Measurements from ENCODE around the gene GABBR2. TPM values are rescaled to one million over a fixed set of nuclear protein-coding genes. Genes with fewer than 3 reads are reported as not detected.

GABBR2 gene
- total and polyA plus RNA-seq, 4 experiments from 2014 or later, result not detected

DNA sequence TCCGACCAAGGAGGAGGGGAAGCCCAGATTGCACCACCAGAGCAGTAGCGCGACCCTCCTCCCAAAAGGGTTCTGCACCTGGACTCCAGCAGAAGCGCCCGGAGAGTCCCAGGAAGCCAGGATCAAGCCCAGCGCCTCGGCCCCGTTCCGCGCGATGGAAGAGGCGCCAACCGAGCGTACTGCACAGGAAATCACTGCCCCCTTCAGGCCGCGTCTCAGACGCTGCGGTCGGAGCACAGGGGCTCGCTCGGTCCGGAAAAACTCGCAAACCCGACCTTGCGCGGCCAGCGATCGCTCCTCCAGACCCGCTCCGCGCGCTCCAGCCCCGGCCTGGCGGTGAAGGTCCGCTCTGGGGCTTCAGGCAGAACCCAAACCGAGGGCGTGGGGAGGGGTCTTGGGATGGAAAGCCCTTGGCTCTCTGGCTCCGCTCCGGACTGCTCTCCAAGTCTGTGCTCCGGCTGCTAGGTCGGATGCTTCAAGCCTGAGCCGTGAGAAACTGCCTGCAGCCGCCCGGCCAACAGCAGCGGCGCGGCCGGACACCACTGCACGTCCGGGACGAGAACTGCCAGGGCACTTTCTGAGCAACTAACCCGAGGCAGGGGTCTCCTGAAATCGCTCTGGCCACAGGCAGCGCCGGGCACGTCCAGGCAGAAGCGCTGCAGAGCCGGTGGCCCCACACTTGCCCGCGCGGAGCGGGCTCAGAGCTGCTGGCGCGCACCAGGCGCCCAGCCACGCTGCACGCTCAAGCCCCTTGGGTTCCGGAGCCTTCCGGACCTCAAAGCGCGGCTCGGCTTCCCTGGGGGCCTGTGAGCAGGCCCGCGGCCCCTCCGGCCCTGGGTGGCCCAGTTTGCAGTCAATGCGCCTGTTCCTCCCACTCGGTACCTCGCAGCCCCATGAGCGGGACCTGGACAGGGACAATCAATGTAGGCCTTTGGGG, 1.3 kb downstream of the GABBR2 start:
- no peak overlapping the region for H3K4me3 ChIP-seq (ENCODE audit: low read length in 2 of 2)
- no peaks in the 10 kb centered on the region for H3K9me3 ChIP-seq (ENCODE audit: control insufficient read depth in 1 of 2, low read length in 2 of 2)
- peaks cover 1 to 11% (median 4%) of the 10 kb centered on the region in 4 donors for H3K4me1 Mint-ChIP-seq
- H3K27me3 Mint-ChIP-seq, result peaks cover 47 to 54% of the 10 kb centered on the region in 2 donors
- H3K36me3 Mint-ChIP-seq, result no peaks in the 10 kb centered on the region
- H3K4me1 ChIP-seq (ENCODE audit: insufficient read depth, low read length), result no peaks in the 10 kb centered on the region
- no peaks in the 10 kb centered on the region for H3K36me3 ChIP-seq (ENCODE audit: insufficient read depth, low read length)
- no peak for DNase-seq
- ChIA-PET POLR2A (ENCODE audit: partially characterized antibody) (no interaction called here), CTCF (ENCODE audit: partially characterized antibody) (no interaction called here)
- H3K27ac ChIP-seq (ENCODE audit: low read depth, low read length), result no peak overlapping the region
- peak overlapping the region in 1 of 8 donors; percentile 43 for H3K4me3 Mint-ChIP-seq
- no peak overlapping the region for H3K27ac Mint-ChIP-seq
- peaks cover 0 to 4% (median 0%) of the 10 kb centered on the region in 8 donors for H3K9me3 Mint-ChIP-seq
- H3K27me3 ChIP-seq (ENCODE audit: insufficient read depth, low read length), result no peaks in the 10 kb centered on the region
- intact Hi-C loops (cut with micrococcal nuclease), result no loop called here

DNA sequence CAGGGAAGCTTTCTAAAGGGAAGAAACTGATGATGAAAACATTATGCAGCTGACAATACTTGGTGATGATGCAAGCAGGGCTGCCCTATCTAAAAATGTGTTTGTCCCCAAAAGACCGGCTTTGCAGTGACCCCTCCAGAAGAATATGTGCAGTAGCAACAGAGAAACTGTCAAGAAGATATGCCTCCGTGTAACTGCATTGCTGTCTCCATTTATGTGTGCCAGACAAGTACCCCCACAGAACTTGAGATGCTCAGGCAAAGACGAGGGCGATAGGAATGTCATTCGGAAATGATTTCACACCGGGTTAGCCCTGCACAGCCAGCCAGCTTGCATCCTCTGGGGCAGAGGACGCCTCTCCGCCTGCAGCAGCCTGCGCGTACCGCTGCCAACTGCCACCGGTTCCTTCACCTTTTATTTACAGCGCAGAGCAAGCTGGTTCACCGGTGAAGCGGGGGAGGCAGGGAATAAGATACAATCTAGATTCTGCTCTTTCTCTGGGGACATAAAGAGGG, 2.0 kb downstream of the GABBR2 start:
- H3K36me3 Mint-ChIP-seq, result no peaks in the 10 kb centered on the region
- no peak overlapping the region for H3K27ac Mint-ChIP-seq
- H3K9me3 Mint-ChIP-seq, result peaks cover 0 to 5% (median 0%) of the 10 kb centered on the region in 8 donors
- Histone ChIP-seq H3K27me3 (ENCODE audit: insufficient read depth, low read length) (no peaks in the 10 kb centered on the region), H3K36me3 (ENCODE audit: insufficient read depth, low read length) (no peaks in the 10 kb centered on the region), H3K27ac (ENCODE audit: low read depth, low read length) (no peak overlapping the region), H3K9me3 (ENCODE audit: control insufficient read depth in 1 of 2, low read length in 2 of 2) (no peaks in the 10 kb centered on the region), H3K4me3 (ENCODE audit: low read length in 2 of 2) (no peak overlapping the region), H3K4me1 (ENCODE audit: insufficient read depth, low read length) (no peaks in the 10 kb centered on the region)
- DNase-seq, result no peak
- H3K4me3 Mint-ChIP-seq, result peak overlapping the region in 3 of 8 donors; percentile 21 to 62 (median 48)
- H3K4me1 Mint-ChIP-seq, result peaks cover 1 to 11% (median 4%) of the 10 kb centered on the region in 4 donors
- intact Hi-C loops (cut with micrococcal nuclease), result no loop called here
- peaks cover 48 to 56% of the 10 kb centered on the region in 2 donors for H3K27me3 Mint-ChIP-seq
- CTCF ChIA-PET (ENCODE audit: partially characterized antibody), result no interaction called here
- POLR2A ChIA-PET (ENCODE audit: partially characterized antibody), result no interaction called here

DNA sequence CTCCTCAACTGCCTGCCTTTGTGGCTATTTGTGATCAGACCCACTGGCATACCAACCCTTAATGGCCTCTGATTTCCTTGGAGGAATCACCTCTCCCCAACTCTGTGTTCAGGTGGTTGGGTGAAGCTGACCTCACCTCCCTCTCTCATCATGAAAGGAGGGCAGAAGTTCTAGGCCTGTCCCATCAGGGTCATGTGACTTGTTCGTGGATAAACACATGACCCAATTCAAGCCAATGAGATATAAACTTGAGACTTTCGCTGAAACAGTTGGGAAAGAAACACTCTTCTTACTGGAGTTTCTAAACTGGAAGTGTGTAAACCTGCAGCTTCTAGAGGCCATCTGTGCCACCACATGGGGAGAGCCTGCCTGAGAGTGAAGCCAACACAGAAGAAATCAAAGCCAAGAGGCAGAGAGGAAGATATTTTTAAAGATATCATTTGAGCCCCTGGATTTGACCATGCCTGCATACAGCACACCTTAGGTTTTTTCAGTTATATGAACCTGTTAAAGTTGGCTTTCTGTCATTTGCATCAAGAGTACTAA, 5.8 kb downstream of the GABBR2 start:
- Mint-ChIP-seq H3K27ac (no peak overlapping the region), H3K4me1 (peaks cover 1 to 5% (median 4%) of the 10 kb centered on the region in 4 donors), H3K36me3 (no peaks in the 10 kb centered on the region), H3K4me3 (no peak overlapping the region), H3K9me3 (peaks cover 0 to 9% (median 2%) of the 10 kb centered on the region in 8 donors), H3K27me3 (peaks cover 27 to 39% of the 10 kb centered on the region in 2 donors)
- DNase-seq, result no peak
- H3K4me3 ChIP-seq (ENCODE audit: low read length in 2 of 2), result no peak overlapping the region
- H3K27ac ChIP-seq (ENCODE audit: low read depth, low read length), result no peak overlapping the region
- ChIA-PET CTCF (ENCODE audit: partially characterized antibody) (no interaction called here), POLR2A (ENCODE audit: partially characterized antibody) (no interaction called here)
- H3K4me1 ChIP-seq (ENCODE audit: insufficient read depth, low read length), result no peaks in the 10 kb centered on the region
- intact Hi-C loops (cut with micrococcal nuclease), result no loop called here
- H3K9me3 ChIP-seq (ENCODE audit: control insufficient read depth in 1 of 2, low read length in 2 of 2), result no peaks in the 10 kb centered on the region
- H3K27me3 ChIP-seq (ENCODE audit: insufficient read depth, low read length), result no peaks in the 10 kb centered on the region
- H3K36me3 ChIP-seq (ENCODE audit: insufficient read depth, low read length), result no peaks in the 10 kb centered on the region

DNA sequence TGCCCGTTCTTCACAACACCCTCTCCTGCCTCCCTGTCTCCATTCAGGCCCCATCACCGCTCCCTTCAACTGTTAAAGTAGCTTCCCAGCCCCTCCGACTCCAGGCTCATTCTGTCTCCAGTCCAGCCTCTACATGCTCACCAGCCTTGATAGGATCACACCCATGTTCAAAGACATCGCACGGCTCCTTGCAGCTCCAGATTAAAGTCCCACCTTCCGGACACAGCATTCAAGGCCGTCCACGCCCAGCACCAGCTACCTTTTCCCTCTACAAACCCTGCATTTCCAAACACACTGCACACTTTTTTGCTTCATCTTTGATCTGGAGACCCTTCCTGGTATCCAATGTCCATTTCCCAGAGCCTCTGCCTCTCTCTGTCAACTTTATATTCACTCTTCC, 6.4 kb downstream of the GABBR2 start:
- H3K36me3 ChIP-seq (ENCODE audit: insufficient read depth, low read length), result no peaks in the 10 kb centered on the region
- Mint-ChIP-seq H3K9me3 (peaks cover 0 to 9% (median 2%) of the 10 kb centered on the region in 8 donors), H3K4me3 (no peak overlapping the region), H3K4me1 (peaks cover 1 to 5% (median 4%) of the 10 kb centered on the region in 4 donors), H3K27me3 (peaks cover 28 to 39% of the 10 kb centered on the region in 2 donors), H3K27ac (no peak overlapping the region), H3K36me3 (no peaks in the 10 kb centered on the region)
- ChIA-PET CTCF (ENCODE audit: partially characterized antibody) (no interaction called here), POLR2A (ENCODE audit: partially characterized antibody) (no interaction called here)
- no peaks in the 10 kb centered on the region for H3K4me1 ChIP-seq (ENCODE audit: insufficient read depth, low read length)
- H3K9me3 ChIP-seq (ENCODE audit: control insufficient read depth in 1 of 2, low read length in 2 of 2), result no peaks in the 10 kb centered on the region
- H3K27me3 ChIP-seq (ENCODE audit: insufficient read depth, low read length), result no peaks in the 10 kb centered on the region
- intact Hi-C loops (cut with micrococcal nuclease), result no loop called here
- H3K27ac ChIP-seq (ENCODE audit: low read depth, low read length), result no peak overlapping the region
- DNase-seq, result no peak
- no peak overlapping the region for H3K4me3 ChIP-seq (ENCODE audit: low read length in 2 of 2)

DNA sequence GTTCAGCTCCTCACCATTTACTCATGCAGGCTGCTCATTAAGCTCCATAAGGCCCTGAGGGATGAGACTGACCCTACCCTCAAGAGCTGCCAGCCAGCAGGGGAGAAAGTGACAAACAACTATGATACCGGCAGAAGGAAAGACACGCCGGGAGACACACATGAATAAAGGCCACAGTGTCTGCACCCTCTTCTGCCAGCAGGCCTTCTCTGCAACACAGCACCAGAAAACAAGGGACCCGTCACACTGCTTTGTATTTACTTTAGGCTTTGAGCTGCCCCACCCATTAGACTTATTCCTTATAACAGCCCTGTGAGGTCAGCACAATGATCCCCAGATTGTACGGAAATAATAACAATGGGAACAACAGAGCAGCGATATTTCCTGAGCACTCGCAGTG, 7.2 kb downstream of the GABBR2 start:
- no peak overlapping the region for H3K27ac Mint-ChIP-seq
- Histone ChIP-seq H3K4me1 (ENCODE audit: insufficient read depth, low read length) (no peaks in the 10 kb centered on the region), H3K27ac (ENCODE audit: low read depth, low read length) (no peak overlapping the region), H3K9me3 (ENCODE audit: control insufficient read depth in 1 of 2, low read length in 2 of 2) (no peaks in the 10 kb centered on the region), H3K4me3 (ENCODE audit: low read length in 2 of 2) (no peak overlapping the region), H3K36me3 (ENCODE audit: insufficient read depth, low read length) (no peaks in the 10 kb centered on the region), H3K27me3 (ENCODE audit: insufficient read depth, low read length) (no peaks in the 10 kb centered on the region)
- H3K36me3 Mint-ChIP-seq, result no peaks in the 10 kb centered on the region
- ChIA-PET POLR2A (ENCODE audit: partially characterized antibody) (no interaction called here), CTCF (ENCODE audit: partially characterized antibody) (no interaction called here)
- no peak overlapping the region for H3K4me3 Mint-ChIP-seq
- no peak for DNase-seq
- H3K27me3 Mint-ChIP-seq, result peaks cover 25 to 34% of the 10 kb centered on the region in 2 donors
- peaks cover under 1 to 2% (median under 1%) of the 10 kb centered on the region in 4 donors for H3K4me1 Mint-ChIP-seq
- intact Hi-C loops (cut with micrococcal nuclease), result no loop called here
- H3K9me3 Mint-ChIP-seq, result peaks cover 0 to 9% (median 2%) of the 10 kb centered on the region in 8 donors

DNA sequence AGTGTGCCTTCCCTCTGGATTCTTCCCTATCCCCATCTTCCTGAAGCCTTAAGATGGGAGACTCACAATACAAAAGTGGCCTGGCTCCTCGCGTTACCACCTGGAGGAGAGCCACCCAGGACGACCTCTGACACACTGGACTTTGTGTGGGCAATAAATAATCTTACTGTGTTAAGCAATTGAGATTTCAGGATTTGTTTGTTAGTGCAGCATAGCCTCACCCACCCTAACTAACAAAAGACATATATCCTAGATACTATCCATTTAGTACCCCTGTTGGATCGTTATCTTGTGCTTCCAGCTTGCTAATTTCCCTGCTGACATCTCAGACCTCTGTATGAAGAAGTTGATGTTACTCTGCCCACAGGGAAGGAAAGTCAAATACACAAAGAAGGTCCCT, 7.9 kb downstream of the GABBR2 start:
- Mint-ChIP-seq H3K27ac (no peak overlapping the region), H3K4me3 (no peak overlapping the region), H3K36me3 (no peaks in the 10 kb centered on the region), H3K4me1 (no peaks in the 10 kb centered on the region), H3K9me3 (peaks cover 0 to 9% (median 2%) of the 10 kb centered on the region in 8 donors), H3K27me3 (peaks cover 24 to 31% of the 10 kb centered on the region in 2 donors)
- intact Hi-C loops (cut with micrococcal nuclease), result no loop called here
- Histone ChIP-seq H3K4me3 (ENCODE audit: low read length in 2 of 2) (no peak overlapping the region), H3K27me3 (ENCODE audit: insufficient read depth, low read length) (no peaks in the 10 kb centered on the region), H3K4me1 (ENCODE audit: insufficient read depth, low read length) (no peaks in the 10 kb centered on the region), H3K9me3 (ENCODE audit: control insufficient read depth in 1 of 2, low read length in 2 of 2) (no peaks in the 10 kb centered on the region), H3K36me3 (ENCODE audit: insufficient read depth, low read length) (no peaks in the 10 kb centered on the region), H3K27ac (ENCODE audit: low read depth, low read length) (no peak overlapping the region)
- CTCF ChIA-PET (ENCODE audit: partially characterized antibody), result no interaction called here
- no peak for DNase-seq
- POLR2A ChIA-PET (ENCODE audit: partially characterized antibody), result no interaction called here

DNA sequence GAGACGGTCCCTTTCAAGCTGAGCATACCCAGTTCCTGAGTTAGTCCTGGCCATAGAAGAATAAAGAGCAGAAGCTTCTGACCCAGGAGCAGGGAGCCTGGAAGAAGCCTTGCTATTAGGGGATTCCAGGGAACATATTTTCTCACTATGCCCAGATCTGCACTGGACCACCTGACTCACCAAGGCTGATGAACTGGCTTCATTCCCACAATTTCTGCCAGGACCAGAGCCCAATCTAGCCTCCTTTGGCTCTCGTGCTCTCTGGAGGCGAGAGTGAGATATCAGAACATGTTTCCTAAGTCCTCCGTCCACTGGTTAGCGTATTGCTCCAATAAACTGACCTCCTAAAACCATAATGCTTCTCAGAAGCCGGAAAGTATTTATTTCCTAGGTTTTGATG, 9.9 kb downstream of the GABBR2 start:
- Mint-ChIP-seq H3K27me3 (peaks cover 13 to 19% of the 10 kb centered on the region in 2 donors), H3K36me3 (no peaks in the 10 kb centered on the region), H3K27ac (no peak overlapping the region), H3K4me3 (no peak overlapping the region), H3K4me1 (no peaks in the 10 kb centered on the region), H3K9me3 (peaks cover 0 to 9% (median 2%) of the 10 kb centered on the region in 8 donors)
- no peak for DNase-seq
- intact Hi-C loops (cut with micrococcal nuclease), result no loop called here
- Histone ChIP-seq H3K4me3 (ENCODE audit: low read length in 2 of 2) (no peak overlapping the region), H3K27me3 (ENCODE audit: insufficient read depth, low read length) (no peaks in the 10 kb centered on the region), H3K36me3 (ENCODE audit: insufficient read depth, low read length) (no peaks in the 10 kb centered on the region), H3K27ac (ENCODE audit: low read depth, low read length) (no peak overlapping the region), H3K4me1 (ENCODE audit: insufficient read depth, low read length) (no peaks in the 10 kb centered on the region), H3K9me3 (ENCODE audit: control insufficient read depth in 1 of 2, low read length in 2 of 2) (no peaks in the 10 kb centered on the region)
- ChIA-PET CTCF (ENCODE audit: partially characterized antibody) (no interaction called here), POLR2A (ENCODE audit: partially characterized antibody) (no interaction called here)

Measured in CD4-positive, alpha-beta memory T cell (primary cell).